CD4-positive, CD25-positive, alpha-beta regulatory T cell (primary cell): Measurements from ENCODE around the gene CNP. TPM values are rescaled to one million over a fixed set of nuclear protein-coding genes. Genes with fewer than 3 reads are reported as not detected.

Experiments used
- ATAC-seq, 2 donors: fragments of 150-1000 bp; cut with Tn5 transposase; one replicate each; pipeline ENCODE4 v1.10.0; 2021; ENCODE audit warnings: low read depth in 2 of 2, moderate number of reproducible peaks in 2 of 2, moderate library complexity in 1 of 2
- DNase-seq, 3 donors: peaks; one replicate each; pipeline versions ENCODE4 v3.0.0 to v3.0.0-alpha.2; 2012 to 2022; ENCODE audit warnings: mixed read lengths in 1 of 3
- H3K27ac ChIP-seq: one replicate; pipeline ENCODE4 v1.7.0; 2013; ENCODE audit warnings: mild to moderate bottlenecking, low read length; ENCODE audit not compliant: insufficient read depth, poor library complexity, severe bottlenecking
- H3K27me3 ChIP-seq: one replicate; pipeline ENCODE4 v1.7.0; 2013; ENCODE audit warnings: low read length; ENCODE audit not compliant: control insufficient read depth, insufficient read depth
- H3K36me3 ChIP-seq: one replicate; pipeline ENCODE4 v1.7.0; 2013; ENCODE audit warnings: mild to moderate bottlenecking, low read length, moderate library complexity; ENCODE audit not compliant: control insufficient read depth, insufficient read depth
- H3K4me1 ChIP-seq: 2 replicates; pipeline ENCODE4 v1.7.0; 2013; ENCODE audit warnings: mild to moderate bottlenecking, low read length; ENCODE audit not compliant: insufficient read depth, control insufficient read depth, poor library complexity, severe bottlenecking
- H3K4me3 ChIP-seq: one replicate; pipeline ENCODE4 v1.7.0; 2013; ENCODE audit warnings: low read depth, mild to moderate bottlenecking, low read length, moderate library complexity
- H3K9me3 ChIP-seq, 2 experiments: 1 replicate in 1 of 2; 2 replicates in 1 of 2; pipeline ENCODE4 v1.7.0; 2013; ENCODE audit warnings: low read length in 2 of 2, mild to moderate bottlenecking in 1 of 2, moderate library complexity in 1 of 2; ENCODE audit not compliant: control insufficient read depth in 2 of 2
- H3K27ac Mint-ChIP-seq, 3 donors: one replicate each; pipeline ENCODE4 v1.8.0; 2020 to 2022; ENCODE audit warnings: mild to moderate bottlenecking in 3 of 3, mixed read lengths in 3 of 3, moderate library complexity in 2 of 3
- H3K27me3 Mint-ChIP-seq: one replicate; pipeline ENCODE4 v1.8.0; 2022; ENCODE audit warnings: mild to moderate bottlenecking, mixed read lengths
- H3K36me3 Mint-ChIP-seq: one replicate; pipeline ENCODE4 v1.8.0; 2020; ENCODE audit warnings: mixed read lengths
- H3K4me1 Mint-ChIP-seq, 4 donors: one replicate each; pipeline ENCODE4 v1.8.0; 2020 to 2022; ENCODE audit warnings: mixed read lengths in 4 of 4, mild to moderate bottlenecking in 1 of 4
- H3K4me3 Mint-ChIP-seq, 4 donors: one replicate each; pipeline ENCODE4 v1.8.0; 2020 to 2022; ENCODE audit warnings: mild to moderate bottlenecking in 4 of 4, mixed read lengths in 4 of 4, moderate library complexity in 3 of 4
- H3K9me3 Mint-ChIP-seq, 7 donors: one replicate each; pipeline ENCODE4 v1.8.0; 2020 to 2022; ENCODE audit warnings: mixed read lengths in 7 of 7, mild to moderate bottlenecking in 3 of 7, moderate library complexity in 2 of 7
- polyA plus RNA-seq, 4 donors: library from polyadenylated mRNA; unstranded; fragments of 300-500 nt; fragmentation: Illumina TruSeq; gene quantifications; one replicate each; pipeline ENCODE4 v1.2.3, GENCODE V29; 2021
- total RNA-seq: library from RNA; stranded (reverse); gene quantifications from one replicate; pipeline ENCODE4 v1.2.3, GENCODE V29; 2022

CNP gene
- total and polyA plus RNA-seq, 5 donors from 2014 or later, result 26.9 to 44.3 (median 33.0) TPM

DNA sequence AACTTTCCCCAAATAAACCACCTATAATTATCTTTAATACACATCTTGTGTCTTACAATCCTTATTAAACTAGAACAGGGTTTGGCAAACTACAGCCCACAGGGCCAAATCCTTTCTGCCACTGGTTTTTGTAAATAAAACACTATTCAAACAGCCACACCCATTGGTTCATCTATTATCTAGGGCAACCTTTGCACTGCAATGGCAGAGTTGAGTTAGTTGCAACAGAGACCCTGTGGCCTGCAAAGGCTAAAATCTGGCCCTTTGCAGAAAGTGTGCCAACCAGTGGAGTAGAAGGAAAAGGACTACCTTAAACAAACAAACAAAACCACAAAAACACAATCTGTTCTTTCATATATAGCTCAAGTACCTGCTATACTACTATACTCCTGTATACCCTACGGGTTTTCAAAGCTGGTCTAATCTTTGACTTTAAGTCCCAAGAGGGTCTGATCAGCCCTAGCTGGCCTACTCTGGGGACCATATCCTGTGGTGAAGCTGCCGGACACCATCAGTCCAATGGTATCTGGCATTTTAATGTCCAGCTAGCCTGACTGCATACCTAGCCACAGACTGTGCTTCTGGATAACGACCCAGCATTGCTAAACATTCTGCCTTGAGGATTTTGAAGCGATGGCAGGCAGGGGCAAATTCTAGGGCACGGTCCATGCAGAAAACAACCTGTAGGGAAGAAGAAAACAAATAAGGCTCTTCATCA lies 23.3 kb downstream of the CNP start:
- no peak overlapping the region for H3K27ac ChIP-seq
- Mint-ChIP-seq H3K27ac (peak overlapping the region in 1 of 3 donors; percentile 26), H3K4me1 (no peaks in the 10 kb centered on the region), H3K4me3 (no peak overlapping the region), H3K36me3 (peaks cover 56% of the 10 kb centered on the region), H3K9me3 (no peaks in the 10 kb centered on the region), H3K27me3 (no peaks in the 10 kb centered on the region)
- no peaks in the 10 kb centered on the region for H3K4me1 ChIP-seq
- H3K27me3 ChIP-seq, result no peaks in the 10 kb centered on the region
- peaks cover 84% of the 10 kb centered on the region for H3K36me3 ChIP-seq
- H3K4me3 ChIP-seq, result no peak overlapping the region
- no peak for DNase-seq
- no peak for ATAC-seq
- no peaks in the 10 kb centered on the region for H3K9me3 ChIP-seq

DNA sequence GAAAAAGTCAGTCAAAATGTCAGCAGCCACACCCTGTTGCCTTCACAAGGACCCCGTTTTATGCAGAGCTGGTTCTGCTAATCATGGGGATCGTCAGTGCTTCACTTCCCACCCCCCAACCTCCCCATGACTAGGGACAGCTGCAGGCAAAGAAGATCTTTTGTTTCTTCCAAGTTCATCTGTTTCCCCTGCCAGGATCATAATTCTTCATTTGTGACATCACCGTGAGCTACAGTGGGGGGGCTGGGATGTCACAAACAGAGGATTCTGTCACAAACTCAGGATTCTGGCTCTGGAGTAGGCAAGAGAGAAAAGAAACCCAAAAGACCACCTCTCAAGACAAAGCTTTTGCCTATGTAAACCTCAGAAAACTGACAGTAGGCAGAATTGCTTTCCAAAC lies 26.0 kb downstream of the CNP start:
- Histone ChIP-seq H3K27me3 (no peaks in the 10 kb centered on the region), H3K4me1 (no peaks in the 10 kb centered on the region), H3K9me3 (no peaks in the 10 kb centered on the region), H3K4me3 (no peak overlapping the region), H3K27ac (no peak overlapping the region), H3K36me3 (peaks cover 87% of the 10 kb centered on the region)
- Mint-ChIP-seq H3K36me3 (peaks cover 52% of the 10 kb centered on the region), H3K27me3 (no peaks in the 10 kb centered on the region), H3K27ac (peak overlapping the region in 1 of 3 donors; percentile 64), H3K4me1 (peaks cover 0 to 2% (median 0%) of the 10 kb centered on the region in 4 donors), H3K4me3 (no peak overlapping the region), H3K9me3 (no peaks in the 10 kb centered on the region)
- ATAC-seq (no peak), DNase-seq (no peak)

DNA sequence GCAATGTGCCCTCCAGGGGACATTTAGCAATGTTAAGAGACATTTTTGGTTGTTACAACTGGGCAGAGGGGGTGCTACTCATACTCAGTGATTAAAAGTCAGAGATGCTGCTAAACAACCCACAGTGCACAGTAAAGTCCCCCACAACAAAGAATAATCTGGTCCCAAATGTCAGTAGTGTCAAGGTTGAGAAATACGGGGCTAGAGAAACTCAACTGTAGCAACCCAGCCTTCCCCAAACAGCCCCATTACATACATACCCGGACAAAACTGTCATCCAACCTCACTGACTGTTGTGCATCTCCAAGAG lies 30.2 kb downstream of the CNP start:
- no peak overlapping the region for H3K4me3 Mint-ChIP-seq
- H3K9me3 ChIP-seq, result no peaks in the 10 kb centered on the region
- H3K4me3 ChIP-seq, result no peak overlapping the region
- no peak for DNase-seq
- no peaks in the 10 kb centered on the region for H3K27me3 Mint-ChIP-seq
- no peaks in the 10 kb centered on the region for H3K4me1 ChIP-seq
- H3K27ac ChIP-seq, result no peak overlapping the region
- no peaks in the 10 kb centered on the region for H3K27me3 ChIP-seq
- peaks cover 0 to 2% (median 0%) of the 10 kb centered on the region in 4 donors for H3K4me1 Mint-ChIP-seq
- peaks cover 46% of the 10 kb centered on the region for H3K36me3 Mint-ChIP-seq
- H3K27ac Mint-ChIP-seq, result peak overlapping the region in 2 of 3 donors; percentile 4 to 66
- no peak for ATAC-seq
- H3K9me3 Mint-ChIP-seq, result no peaks in the 10 kb centered on the region
- peaks cover 83% of the 10 kb centered on the region for H3K36me3 ChIP-seq

DNA sequence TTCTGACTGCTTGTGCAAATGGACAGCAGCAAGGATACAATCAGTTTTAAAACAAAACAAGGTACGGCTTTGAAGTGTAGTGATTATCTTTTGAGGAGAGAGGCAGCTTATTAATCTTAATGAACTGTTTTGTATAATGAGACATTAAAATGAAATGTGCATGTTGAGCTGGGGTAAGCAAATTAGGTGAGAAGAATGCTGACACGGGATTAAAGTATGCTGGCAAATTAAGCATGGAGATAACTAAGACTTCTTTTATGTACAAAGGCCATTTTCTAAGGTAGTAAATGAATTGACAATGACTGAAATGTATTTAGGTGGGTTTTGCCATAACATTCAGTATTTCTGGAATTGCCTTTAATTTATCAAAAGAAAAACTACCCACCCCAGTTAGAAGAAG lies 31.9 kb downstream of the CNP start:
- ATAC-seq (no peak), DNase-seq (no peak)
- peaks cover 86% of the 10 kb centered on the region for H3K36me3 ChIP-seq
- no peaks in the 10 kb centered on the region for H3K9me3 Mint-ChIP-seq
- H3K9me3 ChIP-seq, result no peaks in the 10 kb centered on the region
- no peaks in the 10 kb centered on the region for H3K4me1 ChIP-seq
- H3K27me3 ChIP-seq, result no peaks in the 10 kb centered on the region
- no peak overlapping the region for H3K27ac Mint-ChIP-seq
- peaks cover 0 to 10% (median 7%) of the 10 kb centered on the region in 4 donors for H3K4me1 Mint-ChIP-seq
- H3K4me3 ChIP-seq, result no peak overlapping the region
- peak overlapping the region in 1 of 4 donors; percentile 13 for H3K4me3 Mint-ChIP-seq
- H3K27ac ChIP-seq, result no peak overlapping the region
- H3K36me3 Mint-ChIP-seq, result peaks cover 49% of the 10 kb centered on the region
- H3K27me3 Mint-ChIP-seq, result no peaks in the 10 kb centered on the region

DNA sequence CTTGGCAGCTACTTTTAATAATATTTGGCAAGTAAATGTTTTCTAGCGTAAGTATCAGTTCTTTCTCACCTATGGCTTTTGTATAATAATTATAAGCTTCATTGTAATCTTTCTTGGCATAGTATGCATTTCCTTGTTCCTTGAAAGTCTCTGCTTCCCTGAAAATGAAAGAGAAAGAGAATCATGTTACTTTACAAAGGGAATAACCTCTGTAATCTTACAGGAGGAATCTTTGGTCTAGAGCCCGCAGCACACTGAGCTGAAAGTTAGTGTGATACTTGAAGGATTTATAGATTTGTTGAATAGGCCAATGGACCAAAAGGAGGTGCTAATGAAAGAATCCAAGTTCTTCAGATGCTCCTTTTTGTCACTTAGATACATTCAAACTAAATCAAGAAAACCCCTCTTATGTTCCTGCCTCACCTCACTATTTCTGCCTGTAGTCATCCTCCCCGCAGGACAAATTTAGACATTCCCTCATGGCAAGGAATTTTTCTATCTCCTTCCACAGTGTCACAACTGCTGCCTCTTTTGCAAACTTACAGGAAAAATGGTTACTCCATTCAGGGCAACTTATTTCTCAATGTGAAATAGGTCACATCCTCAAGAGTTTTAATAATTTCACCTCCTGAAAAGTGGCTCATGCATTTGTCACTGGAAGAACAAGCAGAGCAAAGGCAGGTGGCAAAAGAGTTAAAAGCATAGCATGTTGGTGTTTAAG lies 34.0 kb downstream of the CNP start:
- Histone ChIP-seq H3K27ac (no peak overlapping the region), H3K4me1 (no peaks in the 10 kb centered on the region), H3K9me3 (no peaks in the 10 kb centered on the region), H3K36me3 (peaks cover 72% of the 10 kb centered on the region), H3K4me3 (no peak overlapping the region), H3K27me3 (no peaks in the 10 kb centered on the region)
- no peak for ATAC-seq
- Mint-ChIP-seq H3K27ac (peak overlapping the region in 2 of 3 donors; percentile 20 to 63), H3K36me3 (peaks cover 42% of the 10 kb centered on the region), H3K4me3 (no peak overlapping the region), H3K4me1 (peaks cover 3 to 25% (median 16%) of the 10 kb centered on the region in 4 donors), H3K9me3 (no peaks in the 10 kb centered on the region), H3K27me3 (no peaks in the 10 kb centered on the region)
- no peak for DNase-seq

DNA sequence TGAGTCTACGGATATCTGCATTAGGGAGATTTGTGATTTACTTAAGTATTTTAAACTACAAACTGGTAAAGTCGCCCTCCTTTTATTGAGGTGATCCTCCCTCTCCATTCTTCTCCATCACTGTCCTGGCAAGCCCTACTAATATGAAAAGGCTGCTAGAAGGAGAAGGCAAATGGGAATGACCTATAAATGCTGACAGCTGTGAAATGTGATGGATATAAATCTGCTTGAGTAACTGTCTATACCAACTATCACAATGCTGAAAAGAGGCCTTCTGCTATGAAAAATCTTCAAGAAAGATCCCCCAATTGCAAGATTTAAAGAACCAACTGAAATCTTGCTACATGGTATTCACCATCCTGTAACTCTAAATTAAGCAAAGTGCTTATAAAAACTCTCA lies 35.1 kb downstream of the CNP start:
- H3K9me3 ChIP-seq, result no peaks in the 10 kb centered on the region
- Mint-ChIP-seq H3K27me3 (no peaks in the 10 kb centered on the region), H3K4me3 (no peak overlapping the region), H3K4me1 (peaks cover 3 to 26% (median 14%) of the 10 kb centered on the region in 4 donors), H3K9me3 (no peaks in the 10 kb centered on the region), H3K27ac (no peak overlapping the region), H3K36me3 (peaks cover 36% of the 10 kb centered on the region)
- no peak overlapping the region for H3K27ac ChIP-seq
- peaks cover 60% of the 10 kb centered on the region for H3K36me3 ChIP-seq
- DNase-seq (no peak), ATAC-seq (no peak)
- H3K27me3 ChIP-seq, result no peaks in the 10 kb centered on the region
- no peaks in the 10 kb centered on the region for H3K4me1 ChIP-seq
- H3K4me3 ChIP-seq, result no peak overlapping the region

DNA sequence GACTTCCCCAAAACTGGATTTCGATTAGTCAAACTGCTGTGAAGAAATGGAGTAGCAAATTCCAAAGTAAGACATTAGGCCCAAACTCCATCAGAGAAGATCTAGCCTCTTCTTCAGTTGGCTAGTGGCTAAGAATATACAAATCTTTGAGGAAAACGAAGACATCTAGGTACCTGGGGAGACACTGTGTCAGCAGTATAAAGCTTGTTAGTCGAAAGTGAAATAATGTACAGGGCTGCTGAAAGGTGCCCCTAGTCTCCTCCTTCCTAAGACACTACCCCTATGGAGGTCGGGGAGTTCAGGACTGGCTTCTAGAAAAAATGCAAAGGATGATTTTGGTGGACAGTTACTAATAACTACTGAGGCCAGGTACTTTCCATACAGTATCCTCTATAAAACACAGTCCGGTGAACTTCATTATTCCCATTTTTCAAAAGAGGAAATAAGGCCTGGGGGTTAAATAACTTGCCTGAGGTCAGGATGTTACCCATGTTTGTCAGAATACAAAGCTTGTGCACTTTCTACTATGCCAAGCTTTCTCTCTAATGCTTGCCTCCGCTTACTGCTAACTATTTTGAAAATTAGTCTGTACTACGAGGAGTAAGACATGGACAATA lies 35.7 kb downstream of the CNP start:
- peaks cover 35% of the 10 kb centered on the region for H3K36me3 Mint-ChIP-seq
- H3K9me3 Mint-ChIP-seq, result no peaks in the 10 kb centered on the region
- H3K4me3 Mint-ChIP-seq, result no peak overlapping the region
- H3K27me3 Mint-ChIP-seq, result no peaks in the 10 kb centered on the region
- H3K27ac Mint-ChIP-seq, result no peak overlapping the region
- no peaks in the 10 kb centered on the region for H3K9me3 ChIP-seq
- no peak for DNase-seq
- no peaks in the 10 kb centered on the region for H3K4me1 ChIP-seq
- H3K4me3 ChIP-seq, result no peak overlapping the region
- no peaks in the 10 kb centered on the region for H3K27me3 ChIP-seq
- no peak for ATAC-seq
- H3K36me3 ChIP-seq, result peaks cover 55% of the 10 kb centered on the region
- peaks cover 3 to 29% (median 18%) of the 10 kb centered on the region in 4 donors for H3K4me1 Mint-ChIP-seq
- H3K27ac ChIP-seq, result no peak overlapping the region
